OCI-LY1 (cell line): Measurements from ENCODE around the gene GON7.
A peak's percentile ranks its signal among the peaks of the same experiment; 100 is the strongest.

Experiments used
- H2AFZ ChIP-seq: fragments of 200-600 bp; sonication (generic), shearing (Covaris generic); 2 replicates; pipeline ENCODE4 v1.6.0; 2014; ENCODE audit warnings: antibody characterized with exemption, mild to moderate bottlenecking, low read length
- H3F3A ChIP-seq: fragments of 200-600 bp; sonication (generic), shearing (Covaris generic); 2 replicates; pipeline ENCODE4 v1.6.0; 2014; ENCODE audit warnings: mild to moderate bottlenecking, antibody characterized with exemption, low read length, moderate library complexity; ENCODE audit not compliant: insufficient read depth
- H3K27ac ChIP-seq: fragments of 200-600 bp; sonication (generic); 2 replicates; pipeline ENCODE4 v1.5.1; 2014; ENCODE audit warnings: low read length, mixed run types, mild to moderate bottlenecking, low read depth; ENCODE audit not compliant: poor library complexity, severe bottlenecking
- H3K27me3 ChIP-seq: fragments of 200-600 bp; sonication (generic); 2 replicates; pipeline ENCODE4 v1.6.0; 2014; ENCODE audit warnings: antibody characterized with exemption, mild to moderate bottlenecking, low read length, moderate library complexity; ENCODE audit not compliant: insufficient read depth
- H3K36me3 ChIP-seq: fragments of 200-600 bp; sonication (generic); 2 replicates; pipeline ENCODE4 v1.6.1; 2014; ENCODE audit warnings: mild to moderate bottlenecking, antibody characterized with exemption, low read length, moderate library complexity, mixed read lengths; ENCODE audit not compliant: insufficient read depth
- H3K4me1 ChIP-seq: fragments of 200-600 bp; sonication (generic); 2 replicates; pipeline ENCODE4 v1.5.1; 2014; ENCODE audit warnings: mild to moderate bottlenecking, low read length, moderate library complexity; ENCODE audit not compliant: insufficient read depth, severe bottlenecking
- H3K4me2 ChIP-seq: fragments of 200-600 bp; sonication (generic), shearing (Covaris generic); 2 replicates; pipeline ENCODE4 v1.6.1; 2014; ENCODE audit warnings: low read length
- H3K4me3 ChIP-seq: fragments of 200-600 bp; sonication (generic); 2 replicates; pipeline ENCODE4 v1.5.1; 2014; ENCODE audit warnings: low read length, low read depth, mild to moderate bottlenecking, mixed read lengths; ENCODE audit not compliant: poor library complexity, severe bottlenecking
- H3K79me2 ChIP-seq: fragments of 200-600 bp; shearing (Covaris generic); 2 replicates; pipeline ENCODE4 v1.6.1; 2016; ENCODE audit warnings: mixed run types, low read length, mixed read lengths; ENCODE audit not compliant: insufficient read depth
- H3K9ac ChIP-seq: fragments of 200-600 bp; sonication (generic), shearing (Covaris generic); 2 replicates; pipeline ENCODE4 v1.6.1; 2014; ENCODE audit warnings: mild to moderate bottlenecking, low read length, mixed read lengths
- H3K9me2 ChIP-seq: fragments of 200-600 bp; sonication (generic), shearing (Covaris generic); 2 replicates; pipeline ENCODE4 v1.6.1; 2014; ENCODE audit warnings: low read depth, mild to moderate bottlenecking, low read length, mixed read lengths
- H3K9me3 ChIP-seq: fragments of 200-600 bp; shearing (Covaris generic); 2 replicates; pipeline ENCODE4 v1.6.1; 2014; ENCODE audit warnings: low read length, mixed read lengths
- H4K20me1 ChIP-seq: fragments of 200-600 bp; sonication (generic), shearing (Covaris generic); 2 replicates; pipeline ENCODE4 v1.6.0; 2016; ENCODE audit warnings: mild to moderate bottlenecking, low read length; ENCODE audit not compliant: insufficient read depth
- CTCF ChIP-seq: fragments of 200-600 bp; sonication (generic), shearing (Covaris generic); IDR thresholded peaks from 2 replicates; pipeline ENCODE4 v1.5.1; 2017; ENCODE audit warnings: mild to moderate bottlenecking, antibody characterized with exemption, low read length, moderate library complexity, mixed read lengths
- EZH2 ChIP-seq: fragments of 200-600 bp; sonication (generic), shearing (Covaris generic); IDR thresholded peaks from 2 replicates; pipeline ENCODE4 v1.8.0; 2017; ENCODE audit warnings: borderline replicate concordance, mixed run types, mild to moderate bottlenecking, antibody characterized with exemption, low read length, moderate library complexity, mixed read lengths

GON7 gene

GRCh38 chr14:93186466-93186865 lies 20.4 kb downstream of the GON7 start:
- H3K79me2 ChIP-seq = peaks cover 10% of the 10 kb centered on the region
- H3K36me3 ChIP-seq = peaks cover 39% of the 10 kb centered on the region
- no peaks in the 10 kb centered on the region for H4K20me1 ChIP-seq
- no peak overlapping the region for H2AFZ ChIP-seq
- no peaks in the 10 kb centered on the region for H3K9me2 ChIP-seq
- H3K9me3 ChIP-seq = no peaks in the 10 kb centered on the region
- no peaks in the 10 kb centered on the region for H3F3A ChIP-seq
- no peak for TF ChIP-seq EZH2
- H3K4me2 ChIP-seq = peak overlapping the region; percentile 35; the same call in 1 of the 2 replicates
- peak overlapping the region; percentile 26; the same call in 1 of the 2 replicates for H3K9ac ChIP-seq
- no peaks in the 10 kb centered on the region for H3K27me3 ChIP-seq
- peaks cover 26% of the 10 kb centered on the region for H3K4me1 ChIP-seq
- no peak overlapping the region for H3K27ac ChIP-seq
- H3K4me3 ChIP-seq = peak overlapping the region; percentile 96

- Histone ChIP-seq H3K4me1 (peaks cover 26% of the 10 kb centered on the region), H2AFZ (no peak overlapping the region), H3K9ac (peak overlapping the region; percentile 72), H3K9me3 (no peaks in the 10 kb centered on the region), H3K27me3 (no peaks in the 10 kb centered on the region), H3K9me2 (no peaks in the 10 kb centered on the region), H3K36me3 (peaks cover 40% of the 10 kb centered on the region), H3K4me2 (peak overlapping the region; percentile 79), H3F3A (no peaks in the 10 kb centered on the region), H3K27ac (peak overlapping the region; percentile 47), H4K20me1 (no peaks in the 10 kb centered on the region), H3K79me2 (peaks cover 10% of the 10 kb centered on the region), H3K4me3 (peak overlapping the region; percentile 96)
- no peak for TF ChIP-seq EZH2
- no peak for TF ChIP-seq CTCF
Observed at GRCh38 chr14:93185349-93185720, 21.5 kb downstream of the GON7 start.

- Histone ChIP-seq H3K36me3 (peaks cover 40% of the 10 kb centered on the region), H4K20me1 (no peaks in the 10 kb centered on the region), H3K79me2 (peaks cover 10% of the 10 kb centered on the region), H3K9me2 (no peaks in the 10 kb centered on the region), H3K4me3 (peak within 1 kb of the TSS; percentile 96), H3K4me2 (peak within 1 kb of the TSS; percentile 95), H3K9ac (peak within 1 kb of the TSS; percentile 96), H3F3A (no peaks in the 10 kb centered on the region), H3K27ac (peak within 1 kb of the TSS; percentile 68), H3K27me3 (no peaks in the 10 kb centered on the region), H2AFZ (no peak within 1 kb of the TSS), H3K4me1 (peaks cover 26% of the 10 kb centered on the region), H3K9me3 (no peaks in the 10 kb centered on the region)
- TF ChIP-seq CTCF (peak; percentile 31; the same call in 1 of the 2 replicates), EZH2 (no peak)
Observed at GRCh38 chr14:93184391-93185348, 22.2 kb downstream of the GON7 start, which contains the start of the genes LYSET and MOAP1. Gene LYSET (plus strand): TSS chr14:93185317. CDS start chr14:93185406, 89 bp downstream. Gene MOAP1 (minus strand): TSS chr14:93184897. CDS start chr14:93184242, 655 bp downstream.
